Measurements from ENCODE around the gene RBBP5.

RBBP5 gene

GRCh38 chr1:205128050-205128449, 6.3 kb upstream of the RBBP5 start:
- no peak for DNase-seq

GRCh38 chr1:205127646-205128045, 5.9 kb upstream of the RBBP5 start:
- DNase-seq = no peak

GRCh38 chr1:205124726-205125125, 2.9 kb upstream of the RBBP5 start:
- no peak for DNase-seq

- DNase-seq = no peak
Observed at GRCh38 chr1:205122489-205122882, 708 bp upstream of the RBBP5 start.

- no peak for DNase-seq
Observed at GRCh38 chr1:205118752-205119151, 3.0 kb downstream of the RBBP5 start.

- DNase-seq = no peak
Observed at GRCh38 chr1:205111354-205111753, 10.4 kb downstream of the RBBP5 start.

- DNase-seq = no peak
Observed at GRCh38 chr1:205109711-205110110, 12.1 kb downstream of the RBBP5 start.

GRCh38 chr1:205109269-205109668, 12.5 kb downstream of the RBBP5 start:
- no peak for DNase-seq

- DNase-seq = no peak
Observed at GRCh38 chr1:205108464-205108863, 13.3 kb downstream of the RBBP5 start.

GRCh38 chr1:205107327-205107726, 14.5 kb downstream of the RBBP5 start:
- no peak for DNase-seq

GRCh38 chr1:205102404-205102803, 19.4 kb downstream of the RBBP5 start:
- DNase-seq = no peak

- DNase-seq = no peak
Observed at GRCh38 chr1:205098242-205098641, 23.5 kb downstream of the RBBP5 start.

GRCh38 chr1:205095422-205095821, 26.4 kb downstream of the RBBP5 start:
- no peak for DNase-seq

- no peak for DNase-seq
Observed at GRCh38 chr1:205091043-205091740, 30.6 kb downstream of the RBBP5 start.

- DNase-seq = no peak
Observed at GRCh38 chr1:205088341-205088740, 33.4 kb downstream of the RBBP5 start.

- no peak for DNase-seq
Observed at GRCh38 chr1:205084360-205084759, 37.4 kb downstream of the RBBP5 start, which contains the start of gene TMEM81. Gene TMEM81 (minus strand): TSS chr1:205084460. CDS start chr1:205084320, 140 bp downstream.

- no peak for DNase-seq
Observed at GRCh38 chr1:205082431-205082830, 39.3 kb downstream of the RBBP5 start.

GRCh38 chr1:205077934-205078311, 43.9 kb downstream of the RBBP5 start:
- DNase-seq = no peak

GRCh38 chr1:205077158-205077933, 44.4 kb downstream of the RBBP5 start:
- DNase-seq = no peak

GRCh38 chr1:205076245-205076761, 45.5 kb downstream of the RBBP5 start:
- no peak for DNase-seq

GRCh38 chr1:205075642-205076155, 46.1 kb downstream of the RBBP5 start:
- DNase-seq = no peak

GRCh38 chr1:205074513-205074912, 47.3 kb downstream of the RBBP5 start:
- no peak for DNase-seq

- no peak for DNase-seq
Observed at GRCh38 chr1:205074084-205074483, 47.7 kb downstream of the RBBP5 start.

- DNase-seq = no peak
Observed at GRCh38 chr1:205073511-205073910, 48.3 kb downstream of the RBBP5 start.
